NT2/D1 (cell line): Measurements from ENCODE around the gene BRINP3.

ENCODE experiments used
- DNase-seq: peaks from one replicate; pipeline ENCODE4 v3.0.0-alpha.2; 2011; ENCODE audit warnings: low read depth, low spot score
- H3K27me3 ChIP-seq: 2 replicates; pipeline ENCODE4 v1.6.0; 2011; ENCODE audit warnings: mild to moderate bottlenecking; ENCODE audit not compliant: insufficient read length, insufficient read depth
- H3K36me3 ChIP-seq: 2 replicates; pipeline ENCODE4 v1.6.1; 2011; ENCODE audit warnings: mild to moderate bottlenecking, low read length, mixed read lengths; ENCODE audit not compliant: insufficient read depth, insufficient read length
- H3K4me1 ChIP-seq: 2 replicates; pipeline ENCODE4 v1.5.1; 2011; ENCODE audit not compliant: insufficient read depth, insufficient read length
- H3K4me3 ChIP-seq: 2 replicates; pipeline ENCODE4 v1.5.1; 2011; ENCODE audit warnings: low read depth; ENCODE audit not compliant: insufficient read length
- H3K9ac ChIP-seq: 2 replicates; pipeline ENCODE4 v1.6.0; 2011; ENCODE audit warnings: low read depth; ENCODE audit not compliant: insufficient read length
- H3K9me3 ChIP-seq: 2 replicates; pipeline ENCODE4 v1.5.1; 2011; ENCODE audit warnings: mild to moderate bottlenecking, low read length; ENCODE audit not compliant: insufficient read depth
- SUZ12 ChIP-seq: IDR thresholded peaks from 2 replicates; pipeline ENCODE4 v1.6.1; 2011; ENCODE audit not compliant: insufficient read length, insufficient read depth; ENCODE audit errors: extremely low read depth
- YY1 ChIP-seq: IDR thresholded peaks from 2 replicates; pipeline ENCODE4 v1.6.1; 2011; ENCODE audit not compliant: insufficient read length, insufficient read depth
- ZNF274 ChIP-seq: IDR thresholded peaks from 2 replicates; pipeline ENCODE4 v1.6.1; 2011; ENCODE audit warnings: mild to moderate bottlenecking, low read depth, low read length

Gene BRINP3

GRCh38 chr1:190323530-190323929 is 154.1 kb downstream of the BRINP3 start:
- Histone ChIP-seq H3K9ac (no peak overlapping the region), H3K9me3 (no peaks in the 10 kb centered on the region), H3K27me3 (no peaks in the 10 kb centered on the region), H3K4me1 (no peaks in the 10 kb centered on the region), H3K36me3 (no peaks in the 10 kb centered on the region), H3K4me3 (no peak overlapping the region)
- no peak for TF ChIP-seq ZNF274
- TF ChIP-seq YY1, result no peak
- no peak for TF ChIP-seq SUZ12
- DNase-seq, result no peak

GRCh38 chr1:190322274-190322673 is 155.4 kb downstream of the BRINP3 start:
- H3K4me3 ChIP-seq, result no peak overlapping the region
- no peak for DNase-seq
- no peaks in the 10 kb centered on the region for H3K9me3 ChIP-seq
- H3K27me3 ChIP-seq, result no peaks in the 10 kb centered on the region
- TF ChIP-seq SUZ12 (no peak), YY1 (no peak)
- H3K4me1 ChIP-seq, result no peaks in the 10 kb centered on the region
- H3K36me3 ChIP-seq, result no peaks in the 10 kb centered on the region
- H3K9ac ChIP-seq, result no peak overlapping the region

DNA sequence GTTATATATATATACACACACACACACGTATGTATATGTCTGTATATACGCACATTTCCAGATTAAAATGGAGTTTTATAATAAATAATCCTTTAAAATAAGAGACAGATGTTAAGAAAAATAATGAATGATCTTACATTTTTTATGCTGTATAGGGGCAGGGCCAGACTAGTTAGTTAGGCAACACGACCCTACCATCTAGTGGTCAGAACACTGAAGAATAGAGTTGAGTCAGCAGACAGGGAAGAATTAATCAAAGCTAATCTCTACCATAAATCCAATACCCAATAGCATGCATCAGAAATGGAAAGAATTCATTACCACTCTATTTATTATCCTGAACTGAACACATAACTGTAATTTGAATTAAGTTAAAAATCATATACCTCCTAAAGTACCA is 156.7 kb downstream of the BRINP3 start:
- no peaks in the 10 kb centered on the region for H3K4me1 ChIP-seq
- H3K9ac ChIP-seq, result no peak overlapping the region
- H3K4me3 ChIP-seq, result no peak overlapping the region
- no peaks in the 10 kb centered on the region for H3K36me3 ChIP-seq
- no peaks in the 10 kb centered on the region for H3K27me3 ChIP-seq
- peak; percentile 16 for DNase-seq
- H3K9me3 ChIP-seq, result no peaks in the 10 kb centered on the region
- TF ChIP-seq SUZ12 (no peak), YY1 (no peak), ZNF274 (no peak)

GRCh38 chr1:190312763-190313162 is 164.9 kb downstream of the BRINP3 start:
- H3K9ac ChIP-seq, result no peak overlapping the region
- H3K36me3 ChIP-seq, result no peaks in the 10 kb centered on the region
- DNase-seq, result no peak
- no peaks in the 10 kb centered on the region for H3K27me3 ChIP-seq
- no peaks in the 10 kb centered on the region for H3K9me3 ChIP-seq
- H3K4me1 ChIP-seq, result no peaks in the 10 kb centered on the region
- no peak overlapping the region for H3K4me3 ChIP-seq
- TF ChIP-seq ZNF274 (no peak), SUZ12 (no peak)

DNA sequence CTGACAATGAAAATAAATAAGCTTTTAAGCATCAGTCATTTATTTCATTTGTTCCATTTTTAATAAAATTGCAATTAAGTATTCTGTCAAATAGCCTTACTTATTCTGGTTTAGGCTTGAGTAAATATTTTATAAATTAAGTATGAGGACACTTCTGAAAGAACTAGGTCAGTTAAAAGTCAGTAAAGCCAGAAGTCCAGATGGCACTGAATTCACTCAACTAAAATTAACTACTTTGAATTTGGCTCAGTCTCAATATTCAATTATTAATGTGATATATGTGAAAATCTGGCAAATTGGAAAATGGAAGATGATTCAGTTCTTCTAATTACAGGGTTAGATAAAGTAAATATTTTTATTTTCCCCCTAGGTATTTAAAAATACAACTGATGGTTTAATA is 174.2 kb downstream of the BRINP3 start:
- no peak for TF ChIP-seq YY1
- TF ChIP-seq SUZ12, result no peak
- no peak for TF ChIP-seq ZNF274
- Histone ChIP-seq H3K9ac (no peak overlapping the region), H3K27me3 (no peaks in the 10 kb centered on the region), H3K4me1 (no peaks in the 10 kb centered on the region), H3K9me3 (no peaks in the 10 kb centered on the region), H3K4me3 (no peak overlapping the region), H3K36me3 (no peaks in the 10 kb centered on the region)
- DNase-seq, result no peak

DNA sequence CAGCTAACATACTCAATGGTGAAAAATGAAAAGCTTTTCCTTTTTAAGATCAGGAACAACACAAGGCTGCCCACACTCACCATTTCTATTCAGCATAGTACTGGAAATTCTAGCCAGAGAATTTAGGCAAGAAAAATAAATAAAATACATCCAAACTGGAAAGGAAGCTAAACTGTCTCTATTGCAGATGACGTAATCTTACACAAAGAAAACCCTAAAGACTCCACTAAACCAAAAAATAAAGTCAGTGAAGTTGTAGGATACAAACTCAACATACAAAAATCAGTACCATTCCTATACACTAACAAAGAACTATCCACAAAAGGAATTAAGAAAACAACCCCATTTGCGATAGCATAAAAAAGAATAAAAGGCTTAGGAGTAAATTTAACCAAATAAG is 181.2 kb downstream of the BRINP3 start:
- no peaks in the 10 kb centered on the region for H3K36me3 ChIP-seq
- H3K27me3 ChIP-seq, result no peaks in the 10 kb centered on the region
- DNase-seq, result no peak
- H3K9me3 ChIP-seq, result no peaks in the 10 kb centered on the region
- no peaks in the 10 kb centered on the region for H3K4me1 ChIP-seq
- no peak for TF ChIP-seq SUZ12
- no peak overlapping the region for H3K9ac ChIP-seq
- no peak overlapping the region for H3K4me3 ChIP-seq

- H3K9ac ChIP-seq, result no peak overlapping the region
- DNase-seq, result no peak
- no peaks in the 10 kb centered on the region for H3K27me3 ChIP-seq
- no peaks in the 10 kb centered on the region for H3K4me1 ChIP-seq
- TF ChIP-seq SUZ12 (no peak), ZNF274 (no peak), YY1 (no peak)
- no peaks in the 10 kb centered on the region for H3K9me3 ChIP-seq
- no peaks in the 10 kb centered on the region for H3K36me3 ChIP-seq
- H3K4me3 ChIP-seq, result no peak overlapping the region
Observed at GRCh38 chr1:190289897-190290296, 187.8 kb downstream of the BRINP3 start.

DNA sequence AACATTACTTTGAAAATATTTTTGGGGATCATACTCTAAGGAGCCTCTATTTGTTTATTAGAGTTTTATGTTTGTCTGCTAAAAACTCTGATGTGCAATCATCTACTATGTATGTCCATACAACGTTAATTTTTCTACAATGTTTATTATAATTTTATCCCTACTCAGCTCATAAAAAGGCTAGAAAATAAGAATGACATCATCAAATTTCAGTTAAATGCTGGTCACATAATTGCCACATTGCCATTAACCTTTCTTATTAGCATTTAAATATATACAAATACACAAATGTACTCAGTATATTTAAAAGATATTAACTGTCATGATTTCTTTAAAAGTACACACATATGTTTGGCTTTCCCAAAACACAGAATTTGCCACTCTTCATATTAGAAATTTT is 191.6 kb downstream of the BRINP3 start:
- no peaks in the 10 kb centered on the region for H3K4me1 ChIP-seq

More for the DNA sequence above, 191.6 kb downstream of the BRINP3 start:
- no peaks in the 10 kb centered on the region for H3K27me3 ChIP-seq
- H3K9me3 ChIP-seq, result no peaks in the 10 kb centered on the region
- no peak overlapping the region for H3K9ac ChIP-seq
- no peak for DNase-seq
- no peaks in the 10 kb centered on the region for H3K36me3 ChIP-seq
- no peak overlapping the region for H3K4me3 ChIP-seq
- TF ChIP-seq SUZ12 (no peak), YY1 (no peak), ZNF274 (no peak)
